GM10266 (cell line): Measurements from ENCODE around the gene CRTAC1.

Experiments
- DNase-seq: peaks from one replicate; pipeline ENCODE4 v3.0.0; 2012; ENCODE audit errors: extremely low spot score
- TF ChIP-seq, protein P1 (sequence below): IDR thresholded peaks from 2 replicates; pipeline ENCODE4 v1.5.1; 2012; ENCODE audit warnings: mild to moderate bottlenecking, low read depth; ENCODE audit not compliant: control insufficient read depth, insufficient read depth; ENCODE audit errors: missing control alignments

The CRTAC1 gene

DNA sequence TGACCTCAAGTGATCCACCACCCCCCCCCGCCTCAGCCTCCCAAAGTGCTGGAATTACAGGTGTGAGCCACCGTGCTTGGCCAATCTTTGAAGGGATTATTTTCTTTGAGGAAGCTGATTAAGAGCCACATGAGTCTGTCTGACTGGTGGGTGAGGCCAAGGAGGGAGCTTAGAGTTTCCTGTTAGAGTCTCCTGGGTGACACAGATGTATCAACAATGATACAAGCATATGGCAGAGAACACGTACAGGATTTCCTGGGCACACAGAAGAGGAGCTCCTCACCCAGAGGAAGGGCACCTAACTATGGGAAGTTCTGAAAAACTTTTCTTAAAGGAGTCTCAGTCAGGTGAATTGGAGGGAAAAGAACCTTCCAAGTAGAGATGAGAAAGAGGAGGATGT lies 111.4 kb downstream of the CRTAC1 start:
- TF ChIP-seq, protein P1, sequence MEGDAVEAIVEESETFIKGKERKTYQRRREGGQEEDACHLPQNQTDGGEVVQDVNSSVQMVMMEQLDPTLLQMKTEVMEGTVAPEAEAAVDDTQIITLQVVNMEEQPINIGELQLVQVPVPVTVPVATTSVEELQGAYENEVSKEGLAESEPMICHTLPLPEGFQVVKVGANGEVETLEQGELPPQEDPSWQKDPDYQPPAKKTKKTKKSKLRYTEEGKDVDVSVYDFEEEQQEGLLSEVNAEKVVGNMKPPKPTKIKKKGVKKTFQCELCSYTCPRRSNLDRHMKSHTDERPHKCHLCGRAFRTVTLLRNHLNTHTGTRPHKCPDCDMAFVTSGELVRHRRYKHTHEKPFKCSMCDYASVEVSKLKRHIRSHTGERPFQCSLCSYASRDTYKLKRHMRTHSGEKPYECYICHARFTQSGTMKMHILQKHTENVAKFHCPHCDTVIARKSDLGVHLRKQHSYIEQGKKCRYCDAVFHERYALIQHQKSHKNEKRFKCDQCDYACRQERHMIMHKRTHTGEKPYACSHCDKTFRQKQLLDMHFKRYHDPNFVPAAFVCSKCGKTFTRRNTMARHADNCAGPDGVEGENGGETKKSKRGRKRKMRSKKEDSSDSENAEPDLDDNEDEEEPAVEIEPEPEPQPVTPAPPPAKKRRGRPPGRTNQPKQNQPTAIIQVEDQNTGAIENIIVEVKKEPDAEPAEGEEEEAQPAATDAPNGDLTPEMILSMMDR = no peak
- DNase-seq = no peak

DNA sequence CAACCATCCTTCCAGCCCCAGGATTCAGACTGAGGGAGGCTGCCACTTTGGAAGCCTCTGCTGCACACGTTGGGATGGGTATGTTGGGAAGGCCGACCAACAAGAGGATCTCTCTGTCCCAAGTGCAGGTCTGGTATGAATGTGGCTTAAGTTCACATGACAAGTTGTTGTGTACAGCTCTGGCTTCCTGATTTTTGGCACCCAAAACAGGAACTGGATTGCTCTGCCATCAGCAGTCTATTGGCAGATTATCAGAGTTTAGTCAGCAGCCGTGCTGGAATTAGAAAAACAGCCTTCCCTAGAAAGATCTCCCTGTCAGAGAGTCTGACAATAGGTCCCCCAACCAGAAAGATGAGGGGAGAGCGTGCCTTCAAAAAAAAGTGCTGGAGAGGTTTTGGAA lies 113.8 kb downstream of the CRTAC1 start:
- no peak for DNase-seq
- TF ChIP-seq, protein P1 = no peak

DNA sequence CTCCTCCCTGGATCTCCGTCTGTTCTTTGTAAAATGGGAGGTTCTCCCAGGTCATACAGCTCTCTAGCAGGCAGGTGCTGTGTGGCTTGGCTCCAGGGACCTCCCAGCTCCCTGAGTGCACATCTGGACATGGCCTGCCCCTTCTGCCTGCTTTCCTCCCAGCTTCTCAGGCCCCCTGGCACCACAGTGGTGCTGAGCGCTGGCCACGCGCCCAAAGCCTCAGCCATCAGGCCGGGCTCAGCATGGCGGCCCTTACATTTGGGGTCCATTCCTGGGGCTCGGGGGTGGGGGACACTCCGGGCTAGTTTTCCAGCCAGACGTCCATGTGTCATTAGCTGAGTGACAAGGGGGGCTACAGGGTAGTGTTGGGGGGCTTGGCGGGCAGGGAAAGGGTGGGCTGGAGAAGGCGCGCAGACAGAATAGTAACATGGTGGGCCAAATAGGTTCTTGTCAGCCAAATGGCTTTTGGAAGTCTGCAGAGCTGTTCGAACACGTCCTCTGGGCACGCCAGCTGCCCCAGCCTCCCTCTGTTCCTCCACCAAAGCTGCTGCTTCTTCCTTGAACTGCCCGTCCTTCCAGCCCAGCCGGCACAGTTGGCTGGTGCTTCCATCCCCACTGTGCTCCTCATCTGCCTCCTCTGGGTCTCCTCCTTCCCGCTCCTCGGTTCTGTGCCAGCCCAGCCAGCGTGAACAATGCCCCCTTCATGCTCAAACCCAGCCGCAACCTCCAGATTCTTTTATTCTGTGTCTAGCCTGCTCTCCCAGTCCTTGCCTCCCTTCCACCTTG lies 114.9 kb downstream of the CRTAC1 start:
- DNase-seq = no peak
- TF ChIP-seq, protein P1 = no peak

DNA sequence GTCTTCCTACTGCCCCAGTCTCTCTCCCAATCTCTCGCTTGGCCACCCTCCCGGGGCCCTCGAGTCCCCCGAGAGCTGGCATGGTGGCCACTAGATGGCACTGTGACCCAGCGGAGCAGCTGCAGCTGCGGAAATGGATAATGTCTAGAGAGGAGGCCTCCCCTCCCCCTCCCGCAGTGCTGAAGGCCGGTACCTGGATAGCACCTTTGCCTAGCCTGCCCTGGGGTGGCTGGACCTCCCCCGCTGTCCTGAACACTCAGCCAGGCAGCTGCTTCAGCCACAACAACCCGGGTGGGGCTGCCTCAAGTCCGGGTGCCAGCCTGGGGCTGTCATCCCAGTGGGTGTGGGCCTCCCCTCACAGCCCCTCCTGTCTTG lies 115.6 kb downstream of the CRTAC1 start:
- peak; percentile 80 for DNase-seq
- TF ChIP-seq, protein P1 = peak; percentile 86

DNA sequence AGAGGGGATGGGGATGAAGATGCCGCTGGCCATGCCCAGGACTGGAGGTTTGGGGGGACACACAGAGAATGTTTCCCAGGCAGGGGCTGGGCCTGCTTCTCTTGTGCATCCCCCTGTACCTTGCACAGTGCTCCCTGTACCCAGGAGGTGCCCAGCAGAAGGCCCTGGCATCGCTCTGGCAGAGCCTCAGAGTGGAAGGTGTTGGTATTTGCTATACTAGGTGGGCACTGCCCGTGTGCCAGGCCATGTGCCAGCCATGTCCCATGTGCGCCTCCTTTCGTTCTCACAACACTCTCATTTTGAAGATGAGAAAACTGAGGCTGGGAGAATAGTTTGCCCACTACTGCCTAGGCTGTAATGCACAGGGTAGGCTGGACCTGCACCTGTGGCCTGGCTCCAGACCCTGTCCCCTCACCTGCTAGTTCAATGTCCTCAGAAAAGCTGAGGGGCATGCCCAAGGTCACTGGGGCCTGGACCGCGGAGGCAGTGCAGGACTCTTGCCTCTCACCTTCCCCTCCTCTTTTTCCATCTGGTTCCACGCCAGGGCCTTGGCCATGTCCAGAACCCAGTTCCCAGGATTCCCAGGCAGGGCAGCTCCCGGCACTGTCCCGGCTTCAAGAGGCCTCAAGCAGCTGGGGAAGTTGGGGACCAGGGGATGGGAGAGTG lies 116.1 kb downstream of the CRTAC1 start:
- no peak for DNase-seq
- TF ChIP-seq, protein P1 = no peak

DNA sequence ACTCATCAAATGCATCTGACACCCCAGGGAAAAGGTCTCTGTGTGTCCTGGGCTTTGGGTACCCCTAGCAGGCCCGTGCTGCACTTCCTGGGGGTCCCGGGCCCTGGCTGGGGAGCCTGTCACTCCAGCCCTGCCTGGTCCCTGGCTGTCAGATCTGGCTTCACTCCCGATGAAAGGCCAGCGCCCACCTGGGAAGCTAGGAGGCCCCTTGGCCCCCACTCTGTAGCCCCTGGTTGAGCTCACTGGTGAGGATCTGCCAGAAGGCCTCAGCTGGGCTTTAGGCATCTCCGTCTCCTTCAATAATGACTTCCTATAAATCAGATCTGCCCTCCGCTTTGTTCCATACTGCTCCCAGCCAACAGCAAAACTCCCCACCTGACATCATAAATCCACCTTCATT lies 116.8 kb downstream of the CRTAC1 start:
- DNase-seq = no peak
- TF ChIP-seq, protein P1 = no peak

DNA sequence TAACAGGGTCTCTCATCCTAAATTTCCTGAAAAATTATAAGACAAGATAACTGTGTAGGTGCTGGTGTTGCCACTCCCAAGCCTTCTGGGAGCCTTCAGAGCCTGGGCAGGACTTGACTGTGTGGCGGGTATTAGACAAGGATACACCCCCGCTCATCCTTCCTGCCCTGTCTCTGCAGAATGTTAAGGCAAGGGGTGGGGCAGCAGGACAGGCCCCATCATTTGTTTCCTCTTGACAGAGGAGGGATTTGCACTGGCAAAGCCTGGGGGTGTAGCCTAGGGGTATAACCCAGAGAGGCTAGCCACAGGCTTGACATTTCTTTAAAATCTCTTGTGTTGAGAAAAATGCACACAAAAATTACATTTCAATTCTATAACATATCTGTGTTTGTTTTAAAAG lies 117.2 kb downstream of the CRTAC1 start:
- DNase-seq = no peak
- TF ChIP-seq, protein P1 = no peak
